BE2C (cell line): ENCODE measurements around the gene AFTPH.

Experiments used
- DNase-seq: peaks from one replicate; pipeline ENCODE4 v3.0.0-alpha.2; 2020
- H3K27me3 ChIP-seq: fragments of 250-450 bp; sonication (Bioruptor Pico); 2 replicates; pipeline ENCODE4 v1.5.1; 2020; ENCODE audit warnings: mild to moderate bottlenecking
- H3K36me3 ChIP-seq: fragments of 250-450 bp; sonication (Bioruptor Pico); 2 replicates; pipeline ENCODE4 v1.5.1; 2020; ENCODE audit warnings: mild to moderate bottlenecking
- H3K4me1 ChIP-seq: fragments of 250-450 bp; sonication (Bioruptor Pico); 2 replicates; pipeline ENCODE4 v1.5.1; 2020
- H3K4me3 ChIP-seq: 2 replicates; pipeline ENCODE4 v1.5.1; 2011; ENCODE audit warnings: low read depth, low read length
- H3K9me3 ChIP-seq: fragments of 250-450 bp; sonication (Bioruptor Pico); 2 replicates; pipeline ENCODE4 v1.5.1; 2020
- TF ChIP-seq, protein P1 (sequence below): IDR thresholded peaks from 2 replicates; pipeline ENCODE4 v1.5.1; 2012; ENCODE audit warnings: mild to moderate bottlenecking, low read depth, low read length

The AFTPH gene

DNA sequence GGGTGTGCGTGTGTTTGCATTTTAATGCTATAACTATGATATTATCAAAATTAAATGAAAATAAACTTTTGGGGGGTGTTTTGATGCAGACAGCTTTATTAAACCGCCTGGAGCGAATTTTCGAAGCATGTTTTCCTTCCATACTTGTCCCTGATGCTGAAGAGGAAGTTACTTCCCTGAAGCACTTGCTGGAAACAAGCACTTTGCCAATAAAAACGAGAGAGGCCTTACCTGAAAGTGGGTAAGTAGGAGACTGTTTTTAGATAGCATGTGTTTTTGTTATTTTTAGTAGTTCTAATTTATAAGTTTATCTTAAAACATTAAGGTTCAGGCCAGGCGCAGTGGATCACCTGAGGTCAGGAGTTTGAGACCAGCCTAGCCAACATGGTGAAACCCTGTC lies 43.3 kb downstream of the AFTPH start:
- DNase-seq: no peak
- no peaks in the 10 kb centered on the region for H3K27me3 ChIP-seq
- no peaks in the 10 kb centered on the region for H3K9me3 ChIP-seq
- H3K4me3 ChIP-seq: no peak overlapping the region
- TF ChIP-seq, protein P1, sequence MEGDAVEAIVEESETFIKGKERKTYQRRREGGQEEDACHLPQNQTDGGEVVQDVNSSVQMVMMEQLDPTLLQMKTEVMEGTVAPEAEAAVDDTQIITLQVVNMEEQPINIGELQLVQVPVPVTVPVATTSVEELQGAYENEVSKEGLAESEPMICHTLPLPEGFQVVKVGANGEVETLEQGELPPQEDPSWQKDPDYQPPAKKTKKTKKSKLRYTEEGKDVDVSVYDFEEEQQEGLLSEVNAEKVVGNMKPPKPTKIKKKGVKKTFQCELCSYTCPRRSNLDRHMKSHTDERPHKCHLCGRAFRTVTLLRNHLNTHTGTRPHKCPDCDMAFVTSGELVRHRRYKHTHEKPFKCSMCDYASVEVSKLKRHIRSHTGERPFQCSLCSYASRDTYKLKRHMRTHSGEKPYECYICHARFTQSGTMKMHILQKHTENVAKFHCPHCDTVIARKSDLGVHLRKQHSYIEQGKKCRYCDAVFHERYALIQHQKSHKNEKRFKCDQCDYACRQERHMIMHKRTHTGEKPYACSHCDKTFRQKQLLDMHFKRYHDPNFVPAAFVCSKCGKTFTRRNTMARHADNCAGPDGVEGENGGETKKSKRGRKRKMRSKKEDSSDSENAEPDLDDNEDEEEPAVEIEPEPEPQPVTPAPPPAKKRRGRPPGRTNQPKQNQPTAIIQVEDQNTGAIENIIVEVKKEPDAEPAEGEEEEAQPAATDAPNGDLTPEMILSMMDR: no peak
- H3K4me1 ChIP-seq: peaks cover 4% of the 10 kb centered on the region
- H3K36me3 ChIP-seq: no peaks in the 10 kb centered on the region

DNA sequence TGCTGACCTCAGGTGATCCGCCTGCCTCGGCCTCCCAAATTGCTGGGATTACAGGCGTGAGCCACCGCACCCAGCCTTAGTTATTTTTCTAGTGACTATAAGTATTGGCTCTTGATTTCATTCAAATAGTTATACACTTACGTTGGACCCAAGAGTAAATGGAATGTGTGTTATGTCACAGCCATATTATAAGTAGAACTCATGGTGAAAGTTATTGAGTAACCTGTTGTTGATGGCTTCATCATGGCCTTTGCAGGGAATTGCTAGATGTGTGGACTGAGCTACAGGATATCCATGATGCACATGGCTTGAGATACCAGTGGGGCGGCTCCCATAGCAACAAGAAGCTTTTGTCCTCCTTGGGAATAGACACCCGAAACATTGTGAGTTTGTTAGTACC lies 44.7 kb downstream of the AFTPH start:
- Histone ChIP-seq H3K4me1 (peaks cover 4% of the 10 kb centered on the region), H3K4me3 (no peak overlapping the region), H3K36me3 (no peaks in the 10 kb centered on the region), H3K9me3 (no peaks in the 10 kb centered on the region), H3K27me3 (no peaks in the 10 kb centered on the region)
- TF ChIP-seq, protein P1: no peak
- DNase-seq: no peak

DNA sequence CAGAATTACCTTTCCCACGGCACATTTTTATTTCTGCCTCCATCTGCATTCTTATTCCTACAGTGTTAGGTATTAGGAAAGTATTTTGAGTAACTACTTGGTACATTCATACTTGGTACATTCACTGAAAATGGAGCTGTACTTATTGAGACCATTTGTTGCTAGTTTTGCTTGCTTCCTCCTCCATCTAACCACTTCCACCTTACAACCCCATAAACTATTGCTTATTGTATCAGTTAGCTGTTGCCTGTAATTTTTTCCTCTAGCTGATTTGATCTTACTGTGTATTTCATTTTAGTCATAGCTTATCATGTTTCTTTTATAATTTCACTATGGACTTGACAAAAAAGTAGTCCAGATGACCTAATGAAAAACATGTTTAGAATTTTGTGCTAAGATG lies 50.7 kb downstream of the AFTPH start:
- Histone ChIP-seq H3K27me3 (no peaks in the 10 kb centered on the region), H3K36me3 (no peaks in the 10 kb centered on the region), H3K9me3 (no peaks in the 10 kb centered on the region), H3K4me1 (no peaks in the 10 kb centered on the region; the same call in 1 of the 2 replicates), H3K4me3 (no peak overlapping the region)
- TF ChIP-seq, protein P1: no peak
- DNase-seq: no peak

DNA sequence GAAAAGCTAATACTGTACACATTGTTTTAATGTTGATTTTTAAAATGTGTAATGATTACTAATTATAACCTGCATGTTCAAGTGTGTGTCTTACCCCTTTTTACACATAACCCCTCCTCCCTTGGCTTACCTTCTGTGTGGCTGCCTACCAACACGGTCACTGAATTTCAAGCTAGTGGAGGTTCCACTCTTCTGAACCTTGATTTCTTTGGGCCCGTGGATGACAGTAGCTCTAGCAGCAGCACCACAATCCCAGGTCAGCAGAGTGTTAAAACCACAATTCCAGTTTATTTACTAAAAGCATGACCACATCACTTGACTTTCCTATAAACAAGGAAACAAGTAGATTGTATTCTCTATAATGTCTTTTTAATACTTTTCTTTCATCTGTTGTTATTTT lies 56.9 kb downstream of the AFTPH start:
- H3K9me3 ChIP-seq: no peaks in the 10 kb centered on the region
- H3K4me1 ChIP-seq: peaks cover 7% of the 10 kb centered on the region
- TF ChIP-seq, protein P1: no peak
- no peak overlapping the region for H3K4me3 ChIP-seq
- no peak for DNase-seq
- no peaks in the 10 kb centered on the region for H3K36me3 ChIP-seq
- no peaks in the 10 kb centered on the region for H3K27me3 ChIP-seq

DNA sequence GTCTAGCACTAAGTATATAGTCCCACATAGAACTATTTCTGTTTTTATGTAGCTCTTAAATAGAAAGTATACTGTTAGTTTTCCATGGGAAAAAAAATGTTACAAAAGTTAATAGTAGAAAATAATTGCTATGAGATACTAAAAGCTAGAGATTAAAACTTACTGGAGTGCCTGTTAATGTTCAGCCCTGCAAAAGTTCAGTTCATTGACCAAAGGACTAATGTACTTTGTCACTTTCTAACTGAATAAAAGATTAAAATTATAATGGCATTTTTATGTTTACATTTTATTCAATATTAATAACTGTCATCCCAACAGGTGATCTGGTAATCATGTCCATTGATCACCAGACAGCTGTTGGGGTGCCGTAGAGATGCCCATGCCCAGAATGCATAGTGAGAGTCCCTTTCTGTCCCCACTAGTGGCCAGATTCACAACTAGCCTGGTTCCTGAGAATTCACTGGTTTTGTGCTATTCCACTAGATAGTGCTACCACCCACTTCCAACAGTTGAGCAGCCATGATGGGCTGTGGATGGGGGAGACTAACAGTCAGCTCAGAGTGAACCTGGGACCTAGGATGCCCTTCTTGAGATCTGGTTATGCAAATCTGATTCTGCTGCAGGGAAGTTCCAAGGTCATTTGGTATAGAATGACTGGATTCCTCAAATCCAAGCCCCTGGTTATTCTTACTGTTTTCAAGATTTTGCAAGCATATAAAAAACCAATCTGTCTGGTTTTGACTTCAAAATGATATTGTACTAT lies 57.8 kb downstream of the AFTPH start:
- TF ChIP-seq, protein P1: no peak
- H3K36me3 ChIP-seq: no peaks in the 10 kb centered on the region
- H3K4me3 ChIP-seq: no peak overlapping the region
- no peak for DNase-seq
- no peaks in the 10 kb centered on the region for H3K9me3 ChIP-seq
- H3K4me1 ChIP-seq: peaks cover 7% of the 10 kb centered on the region
- H3K27me3 ChIP-seq: no peaks in the 10 kb centered on the region

DNA sequence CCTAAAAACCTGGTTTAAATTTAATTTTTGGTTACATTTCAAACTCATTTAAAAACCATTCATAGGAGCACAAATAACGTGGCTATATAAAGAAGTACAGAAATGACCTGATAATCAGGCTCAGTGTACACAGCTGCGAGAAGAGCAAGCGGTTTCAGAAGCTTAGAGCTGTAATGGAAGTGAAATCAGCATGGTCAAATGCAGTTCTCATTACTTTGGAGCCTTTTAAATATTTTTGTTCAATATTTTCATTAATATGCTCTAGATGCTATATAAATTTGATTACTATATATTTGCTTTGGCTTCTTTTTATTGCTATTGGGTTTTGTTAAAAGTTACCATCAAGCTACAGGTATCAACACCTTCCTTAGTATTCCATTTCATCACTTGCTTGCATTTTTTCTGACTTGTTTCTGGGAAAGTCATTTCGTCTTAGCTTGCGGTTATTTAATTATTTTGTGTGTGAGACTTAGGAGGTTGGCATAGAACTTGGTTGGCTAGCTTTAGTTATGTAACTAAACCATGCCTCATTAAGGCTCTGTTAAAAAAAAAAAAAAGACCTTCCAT lies 58.7 kb downstream of the AFTPH start:
- peaks cover 7% of the 10 kb centered on the region for H3K4me1 ChIP-seq
- no peaks in the 10 kb centered on the region for H3K27me3 ChIP-seq
- H3K4me3 ChIP-seq: no peak overlapping the region
- no peaks in the 10 kb centered on the region for H3K36me3 ChIP-seq
- H3K9me3 ChIP-seq: no peaks in the 10 kb centered on the region
- no peak for DNase-seq
- TF ChIP-seq, protein P1: no peak
